Measurements from ENCODE around the gene PPP3CA.

The PPP3CA gene

DNA sequence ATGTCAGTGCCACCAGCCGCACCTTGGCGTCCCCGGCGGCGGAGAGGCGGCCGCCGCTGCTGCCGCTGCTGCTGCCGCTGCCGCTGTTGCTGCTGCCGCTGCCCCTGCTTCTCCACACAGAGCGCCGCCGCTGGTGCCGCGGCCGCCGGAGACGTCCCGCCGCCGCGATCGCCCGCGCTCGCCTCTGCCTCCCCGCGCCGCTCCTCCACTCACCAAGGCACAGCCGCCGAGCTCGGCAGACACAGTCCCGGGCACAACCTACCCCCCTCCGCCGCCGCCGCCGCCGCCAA lies at the start of gene PPP3CA:
TSS of gene PPP3CA (minus strand) at position 260 of the 290 bp plus-strand sequence.
- DNase-seq (ENCODE audit: low read depth) = no peak

DNA sequence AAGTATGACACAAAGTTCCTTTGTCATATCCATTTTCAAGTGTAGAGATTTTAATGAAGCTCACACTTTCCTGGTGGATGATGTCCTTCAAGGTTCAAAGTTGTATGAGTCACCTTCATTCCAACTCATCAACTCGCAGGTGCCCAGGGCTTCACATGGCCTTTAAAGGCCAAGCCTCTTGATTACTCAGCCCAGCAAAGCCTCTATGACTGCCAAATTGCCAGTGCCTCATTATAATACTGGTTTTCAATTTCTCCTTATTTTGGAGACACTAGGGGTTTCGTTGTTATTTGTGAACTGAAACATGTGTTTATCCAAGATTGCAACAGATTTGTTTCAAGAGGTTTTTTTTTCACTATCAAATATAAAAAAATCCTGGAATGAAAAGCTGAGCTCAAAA lies 45.9 kb upstream of the PPP3CA start:
- DNase-seq (ENCODE audit: low read depth) = peak; percentile 19

DNA sequence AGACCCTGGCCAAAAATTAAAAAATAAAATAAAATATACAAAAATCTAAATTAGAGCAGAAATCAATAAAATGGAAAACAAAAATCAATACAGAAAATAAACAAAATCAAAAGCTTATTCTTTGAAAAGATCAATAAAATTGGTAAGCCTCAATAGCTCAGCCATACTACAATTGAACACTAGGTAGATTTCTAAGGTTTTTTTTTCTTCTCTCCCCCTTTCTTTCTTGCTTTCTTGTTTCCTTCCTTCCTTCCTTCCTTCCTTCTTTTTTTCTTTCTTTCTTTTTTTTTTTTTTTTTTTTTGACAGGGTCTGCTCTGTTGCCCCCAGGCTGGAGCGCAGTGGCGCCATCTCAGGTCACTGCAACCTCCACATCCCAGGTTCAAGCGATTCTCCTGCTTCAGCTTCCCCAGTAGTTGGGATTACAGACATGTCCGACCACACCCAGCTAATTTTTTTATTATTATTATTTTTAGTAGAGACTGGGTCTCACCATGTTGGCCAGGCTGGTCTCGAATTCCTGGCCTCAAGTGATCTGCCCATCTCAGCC lies 23.4 kb upstream of the PPP3CA start:
- DNase-seq (ENCODE audit: low read depth) = no peak

DNA sequence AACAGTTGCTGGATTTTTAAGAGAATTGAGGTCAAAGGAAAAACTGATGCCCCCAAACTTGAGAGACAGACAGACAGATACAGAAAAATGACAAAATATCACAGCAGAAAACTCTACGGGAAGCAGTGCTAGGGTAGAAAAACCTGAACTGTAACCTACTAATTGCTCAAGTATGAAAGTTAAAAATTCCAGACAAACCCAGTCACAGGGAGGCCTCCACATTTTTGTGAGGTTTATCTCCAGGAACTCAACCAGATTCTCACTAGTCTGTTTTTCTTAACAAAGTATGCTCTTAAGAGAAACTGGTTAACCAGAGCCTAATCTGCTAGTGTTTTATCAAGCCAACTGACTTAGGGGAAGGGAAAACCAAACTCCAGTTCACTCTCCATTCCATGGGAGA lies 19.9 kb upstream of the PPP3CA start:
- DNase-seq (ENCODE audit: low read depth) = peak; percentile 89

DNA sequence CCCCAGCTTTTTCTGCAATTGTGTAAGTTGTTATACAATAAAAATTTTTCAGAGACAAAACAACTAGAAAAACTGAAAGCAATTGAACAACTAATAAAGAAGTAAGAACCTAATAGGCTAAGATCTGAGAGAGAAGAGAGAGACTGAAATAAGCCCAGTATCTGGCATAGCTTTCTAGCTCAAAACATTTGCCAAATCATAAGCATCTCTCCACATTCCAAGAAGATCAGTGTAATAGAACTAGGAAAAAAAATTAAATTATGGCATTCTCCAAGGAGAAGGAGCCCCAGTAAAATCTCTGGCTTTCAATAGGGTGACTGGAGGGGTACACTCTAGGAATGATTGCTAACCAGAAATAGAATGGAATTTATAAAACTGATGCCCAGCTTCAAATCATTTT lies 19.0 kb upstream of the PPP3CA start:
- DNase-seq (ENCODE audit: low read depth) = no peak

DNA sequence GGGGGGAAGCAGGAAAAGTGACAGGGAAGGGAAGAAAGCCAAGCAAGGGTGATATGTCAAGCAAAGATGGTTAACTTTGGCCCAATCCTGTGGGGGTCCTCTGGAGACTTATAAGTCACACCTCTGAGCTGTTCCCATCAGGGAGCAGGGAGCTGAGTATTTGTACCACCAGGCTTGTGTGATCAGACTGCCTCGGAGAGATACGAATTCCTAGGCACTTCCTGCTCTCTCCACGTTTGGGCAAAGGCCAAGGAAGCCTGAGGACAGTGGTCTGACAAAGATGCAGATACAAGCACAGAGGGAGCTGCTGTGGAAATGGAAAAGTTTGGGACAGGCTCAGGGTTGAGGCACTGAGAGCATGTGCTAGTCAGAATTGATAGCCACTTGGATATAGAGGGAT lies 10.4 kb upstream of the PPP3CA start:
- DNase-seq (ENCODE audit: low read depth) = no peak

DNA sequence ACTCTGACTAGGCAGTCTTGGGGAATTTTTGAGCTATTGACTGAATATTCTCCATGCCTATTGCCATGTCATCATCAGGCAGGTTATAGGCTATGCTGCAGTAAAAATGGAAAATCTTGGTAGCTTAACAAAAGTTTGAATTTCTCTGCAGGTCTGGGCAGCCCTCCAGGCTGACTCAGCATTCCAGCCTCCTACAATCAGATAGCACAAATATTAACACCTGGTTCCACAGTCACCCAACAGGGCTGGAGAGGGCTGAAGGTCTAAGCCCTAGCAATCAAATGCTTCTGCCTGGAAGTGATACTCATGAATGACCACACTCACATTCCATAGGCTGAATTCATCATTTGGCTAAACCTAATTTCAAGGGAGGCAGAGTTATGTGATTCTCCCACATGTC lies 9.6 kb upstream of the PPP3CA start:
- DNase-seq (ENCODE audit: low read depth) = peak; percentile 97

DNA sequence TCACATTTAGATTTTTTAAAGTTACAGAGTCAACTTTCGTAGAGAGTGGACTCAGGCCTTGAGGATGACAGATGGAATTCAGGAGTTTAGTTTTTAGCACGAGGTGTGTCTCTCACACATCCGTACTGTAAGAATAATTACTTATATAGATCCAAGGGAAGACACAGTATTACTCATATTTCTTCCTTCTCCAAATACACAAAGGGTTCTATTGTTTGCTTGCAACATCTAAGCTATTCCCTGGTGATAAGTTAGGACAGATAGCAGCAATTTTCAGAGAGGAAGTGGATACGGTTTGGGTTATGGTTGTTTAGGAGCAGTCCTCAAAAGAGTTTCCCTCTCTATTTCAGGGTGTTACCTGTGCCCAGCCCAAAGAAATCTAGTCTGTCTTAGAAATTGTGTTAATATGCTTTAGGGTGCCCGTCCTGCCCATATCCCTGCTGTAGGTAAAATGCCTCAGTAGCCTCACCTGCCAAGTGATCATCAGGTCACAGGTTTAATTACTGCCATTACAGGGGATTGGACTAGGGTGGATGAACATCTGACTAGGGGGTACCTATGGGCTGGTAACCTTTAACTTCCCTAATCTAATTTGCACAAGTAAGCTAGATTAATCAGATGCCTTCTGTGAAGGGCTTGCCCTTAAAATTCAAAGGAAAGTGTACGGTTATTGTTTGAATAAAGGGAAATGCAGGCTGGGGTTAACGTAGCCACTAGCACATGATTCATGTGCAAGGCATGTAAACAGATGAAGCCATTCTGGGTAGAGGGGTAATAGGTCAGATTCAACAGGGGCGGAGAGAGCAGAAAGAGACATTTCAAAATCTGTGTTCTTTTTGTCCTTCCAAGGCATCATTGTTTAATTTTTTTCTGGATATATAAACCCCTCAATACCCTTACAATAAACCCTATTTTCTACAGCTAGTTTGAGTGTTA lies 8.7 kb upstream of the PPP3CA start:
- DNase-seq (ENCODE audit: low read depth) = peak; percentile 86

DNA sequence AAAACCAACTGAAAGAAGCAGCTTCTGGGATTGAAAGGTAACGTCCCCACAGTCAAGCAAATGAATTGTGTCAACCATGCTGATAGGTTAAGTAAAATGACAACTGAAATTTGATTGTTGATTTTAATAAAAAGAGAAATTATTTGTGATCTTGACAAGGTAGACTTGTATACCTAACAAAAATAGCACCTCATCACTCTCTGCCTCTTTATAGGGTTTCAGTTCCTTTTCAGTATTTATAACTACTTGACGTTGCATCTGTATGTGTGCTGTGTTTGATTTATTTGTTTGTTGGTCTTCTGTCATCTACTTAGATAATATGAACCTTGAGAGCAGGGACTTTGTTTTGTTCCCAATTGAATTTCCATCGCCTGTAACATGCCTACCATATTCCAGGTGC lies 7.9 kb upstream of the PPP3CA start:
- no peak for DNase-seq (ENCODE audit: low read depth)

DNA sequence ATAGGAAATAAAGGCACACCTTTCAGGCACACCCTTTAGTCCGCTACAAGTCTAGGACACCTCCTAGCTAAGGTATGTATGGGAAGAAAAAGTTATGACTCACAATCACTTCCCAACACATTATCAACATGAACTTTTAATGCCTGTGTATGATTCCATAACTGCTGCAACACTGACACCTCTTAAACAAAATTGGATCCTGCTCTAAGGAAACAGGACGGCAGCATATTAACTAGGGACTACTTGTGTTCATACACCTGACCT lies 2.4 kb upstream of the PPP3CA start:
- DNase-seq (ENCODE audit: low read depth) = no peak

DNA sequence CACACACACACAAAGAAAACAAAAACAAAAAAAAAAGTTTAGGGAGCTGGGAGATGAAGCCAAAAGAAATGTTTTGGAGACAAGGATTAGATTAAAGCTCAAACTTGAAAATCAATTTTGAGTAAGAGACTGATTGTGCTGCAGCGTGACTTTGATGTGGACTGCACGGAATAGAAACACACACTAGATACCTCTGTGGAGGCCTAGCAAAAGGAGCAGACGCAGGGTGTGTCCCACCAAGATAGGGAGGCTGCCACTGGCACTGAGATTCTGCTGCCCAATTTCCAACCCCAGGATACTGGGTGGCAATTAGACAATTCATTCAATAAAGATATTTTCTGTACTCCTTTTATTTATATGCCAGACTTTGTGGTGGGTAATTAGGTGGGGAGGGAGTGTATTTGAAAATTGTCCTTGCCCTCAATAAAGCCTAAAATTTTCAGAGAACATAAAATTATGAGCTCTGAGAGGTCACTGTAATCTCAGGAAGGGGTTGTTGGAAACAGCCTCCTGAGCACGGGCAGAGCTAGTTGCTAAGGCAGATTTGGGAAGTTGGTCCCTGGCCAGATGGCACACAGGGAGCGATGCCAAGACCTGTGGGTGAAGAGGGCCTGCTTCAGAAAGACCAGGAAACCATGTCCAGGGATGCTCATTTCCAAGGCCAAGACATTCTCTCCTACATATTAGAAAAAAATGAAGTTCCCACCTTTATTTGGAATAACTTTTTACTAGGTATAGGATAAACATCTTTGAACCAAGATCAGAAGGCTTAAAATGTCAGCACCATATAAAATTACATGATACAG lies 1.9 kb upstream of the PPP3CA start:
- no peak for DNase-seq (ENCODE audit: low read depth)

DNA sequence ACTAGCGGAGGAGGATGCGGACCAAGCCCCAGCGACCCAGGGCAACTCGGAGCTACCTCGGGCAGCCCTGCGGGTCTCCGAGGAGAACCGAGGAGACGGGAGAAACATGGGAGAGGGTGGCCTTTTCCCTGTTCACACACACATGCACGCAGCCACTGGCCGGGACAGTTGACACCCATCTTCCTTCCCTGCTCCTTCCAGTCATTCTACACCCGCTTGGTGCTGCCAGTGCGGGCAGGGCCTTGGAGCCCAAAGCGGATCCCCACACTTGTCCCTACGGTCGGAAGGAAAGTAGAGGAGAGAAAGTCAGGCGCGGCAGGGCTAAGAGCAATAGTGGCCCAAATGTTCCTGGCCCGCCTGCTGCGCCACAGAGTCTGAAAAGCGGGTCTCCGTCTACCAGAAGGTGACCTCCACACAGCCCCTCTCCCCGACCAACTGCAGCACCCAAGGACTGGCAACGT lies 1.1 kb upstream of the PPP3CA start:
- DNase-seq (ENCODE audit: low read depth) = no peak

DNA sequence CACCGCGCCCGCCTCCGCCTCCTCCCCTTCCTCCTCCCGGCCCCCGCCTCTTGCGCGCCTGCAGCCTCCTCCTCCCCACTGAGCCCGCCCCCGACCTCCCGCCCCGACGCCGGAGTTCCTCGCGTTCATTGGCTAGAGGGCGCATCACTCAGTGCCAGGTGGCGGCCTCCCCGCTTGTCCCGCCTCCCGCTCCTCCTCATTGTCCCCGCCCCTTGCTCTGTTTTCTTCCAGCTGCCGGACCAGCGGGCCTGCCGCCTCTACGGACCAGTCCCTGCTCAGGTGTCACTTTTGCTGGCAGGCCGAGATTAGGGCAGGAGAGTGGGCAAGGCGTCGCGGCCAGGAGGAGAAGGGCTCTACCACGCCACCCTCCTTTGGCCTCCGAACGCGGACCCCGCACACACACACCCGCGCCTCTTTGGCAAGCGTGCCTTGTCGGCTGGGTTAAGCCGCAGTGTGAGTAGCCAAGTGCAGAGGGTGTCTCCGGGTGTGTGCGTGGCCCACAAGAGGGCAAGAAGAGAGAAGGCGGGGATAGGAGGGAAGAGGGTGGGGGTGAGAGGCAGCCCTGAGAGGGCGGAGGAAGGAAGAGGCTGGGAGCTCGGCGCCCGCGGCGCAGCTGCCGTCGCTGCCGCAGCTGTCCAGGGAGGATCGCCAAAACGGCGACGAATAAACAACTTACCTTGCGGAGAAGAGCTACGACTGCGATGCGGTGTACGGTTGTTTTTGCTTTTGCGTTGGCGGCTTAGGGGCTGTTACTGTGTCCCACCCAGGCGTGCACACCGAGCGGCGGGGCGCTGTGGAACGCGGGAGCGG lies 436 bp upstream of the PPP3CA start:
- DNase-seq (ENCODE audit: low read depth) = peak; percentile 78

DNA sequence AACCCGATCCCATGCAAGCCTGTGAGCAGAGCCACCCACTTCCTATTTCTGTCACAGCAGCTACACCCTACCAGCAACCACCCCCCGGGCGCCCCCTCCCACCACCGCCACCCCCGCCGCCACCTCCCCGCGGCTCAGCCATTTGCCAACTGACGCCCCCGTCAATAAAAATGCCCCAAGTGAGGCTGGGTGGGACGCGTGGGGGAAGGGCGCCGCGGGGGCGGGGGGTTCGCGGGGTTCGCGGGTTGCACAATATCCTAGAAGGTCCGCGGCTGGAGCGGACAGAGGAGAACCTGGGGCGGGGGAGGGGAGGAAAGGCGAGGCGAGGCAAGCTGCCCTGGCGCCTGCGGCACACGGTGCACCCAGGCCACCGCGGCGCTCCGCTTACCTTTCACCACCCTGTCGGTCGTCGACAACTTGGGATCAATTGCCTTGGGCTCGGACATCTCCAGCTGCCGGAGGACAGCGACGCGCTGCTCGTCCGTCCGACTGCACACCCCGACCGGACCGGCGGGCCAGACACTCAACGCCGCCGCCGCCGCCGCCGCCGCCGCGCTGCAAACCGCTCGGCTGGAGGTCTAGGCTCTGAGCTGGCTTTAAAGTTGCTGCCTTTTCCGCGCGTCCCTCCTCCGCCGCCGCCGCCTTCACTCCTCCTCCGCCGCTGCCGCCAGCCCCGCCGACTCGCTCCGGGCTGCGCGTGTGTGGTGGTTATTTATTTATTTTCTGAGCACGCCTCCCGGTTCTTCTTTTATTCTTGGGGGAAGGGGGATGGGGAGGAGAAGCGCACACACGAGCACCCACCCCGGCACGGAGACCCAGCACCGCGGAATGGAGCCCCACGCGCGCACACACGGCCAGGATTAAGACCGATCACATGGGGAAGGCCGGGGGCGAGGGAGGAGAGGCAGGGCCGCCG lies 717 bp downstream of the PPP3CA start:
- DNase-seq (ENCODE audit: low read depth) = no peak

DNA sequence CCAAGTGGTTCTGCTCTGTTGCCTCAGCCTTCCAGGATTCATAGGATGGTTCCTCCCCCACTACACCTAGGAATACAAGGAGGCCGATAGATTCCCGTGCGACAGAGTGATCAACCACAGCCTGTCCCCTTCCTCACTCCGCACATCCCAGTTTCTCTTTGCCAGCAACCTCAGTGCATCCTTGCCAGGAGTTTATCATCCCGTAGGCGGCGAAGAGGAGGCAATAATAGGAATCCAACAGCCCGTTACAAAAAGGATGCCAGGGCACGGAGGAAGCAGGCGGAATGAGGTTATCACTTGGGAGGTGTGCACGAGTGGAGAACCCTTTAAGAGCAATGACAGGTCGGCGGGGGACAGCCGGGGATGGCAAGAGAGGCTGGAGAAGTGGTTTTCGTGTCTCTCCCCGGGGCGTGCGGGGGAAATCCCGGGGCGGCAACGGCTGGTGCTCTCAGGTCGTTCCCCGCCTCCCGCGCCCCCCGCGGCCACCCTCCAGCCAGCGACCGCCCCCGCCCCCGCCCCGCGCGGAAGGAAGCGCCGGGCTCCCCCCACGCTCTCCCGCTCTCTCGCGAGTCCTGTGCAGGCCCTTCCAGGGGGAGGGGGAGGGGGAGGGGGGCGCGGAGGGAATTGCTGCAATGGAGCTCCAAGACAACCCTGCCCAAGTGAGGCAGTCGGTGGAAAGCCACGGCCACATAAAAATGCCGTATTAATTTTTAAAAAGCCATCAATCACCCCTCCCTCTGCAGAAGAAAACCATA lies 1.6 kb downstream of the PPP3CA start:
- DNase-seq (ENCODE audit: low read depth) = no peak

DNA sequence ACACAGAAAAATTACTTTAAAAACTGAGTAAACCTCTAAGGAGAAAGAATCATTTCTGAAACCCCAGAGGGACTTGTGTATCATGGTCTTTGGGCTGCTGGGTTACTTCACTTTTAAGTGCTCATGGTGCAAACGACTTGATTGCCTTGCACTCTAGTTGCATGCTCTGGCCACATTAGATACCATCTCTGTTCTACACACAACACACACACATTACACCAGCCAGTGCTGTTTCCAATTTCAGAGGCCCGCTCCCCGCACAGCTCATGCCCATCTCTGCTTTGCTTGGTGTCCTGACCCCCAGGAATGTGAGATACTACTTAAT lies 2.1 kb downstream of the PPP3CA start:
- no peak for DNase-seq (ENCODE audit: low read depth)

DNA sequence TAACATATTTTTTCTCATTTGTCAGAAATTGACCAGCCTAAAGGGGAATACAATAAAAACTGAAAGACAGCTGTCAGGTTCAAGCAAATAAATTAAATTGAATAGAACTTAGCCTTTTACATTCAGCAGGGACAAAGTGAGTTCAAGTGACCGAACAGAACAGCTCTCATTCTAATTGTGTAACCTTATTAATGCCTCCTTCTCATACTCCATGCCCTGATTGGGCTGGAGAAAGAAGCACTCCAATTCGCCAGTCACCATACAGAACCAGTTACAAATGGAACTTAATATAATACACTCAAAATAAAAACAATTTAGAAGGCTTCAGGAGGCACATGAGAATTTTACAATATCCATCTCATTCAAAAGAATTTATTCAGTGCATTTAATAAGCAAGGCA lies 8.0 kb downstream of the PPP3CA start:
- DNase-seq (ENCODE audit: low read depth) = no peak

DNA sequence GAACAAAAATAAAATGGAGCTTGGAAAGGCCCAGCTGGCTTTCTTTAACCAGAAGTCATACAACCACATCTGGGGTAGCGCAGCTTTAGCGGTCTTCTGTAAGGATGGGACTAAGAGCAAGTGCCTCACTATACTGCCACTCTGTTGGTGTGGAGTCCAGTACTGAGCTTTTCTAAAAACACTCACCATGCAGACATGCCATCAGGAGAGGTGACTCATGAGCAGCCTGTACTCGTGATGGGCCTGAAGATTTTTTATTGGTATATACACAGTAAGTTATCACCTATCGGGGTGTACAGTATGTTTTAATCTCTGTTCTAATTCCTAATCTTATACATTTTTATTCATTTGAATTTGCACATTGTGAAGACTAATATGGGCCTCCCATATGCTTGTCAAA lies 9.6 kb downstream of the PPP3CA start:
- DNase-seq (ENCODE audit: low read depth) = no peak

DNA sequence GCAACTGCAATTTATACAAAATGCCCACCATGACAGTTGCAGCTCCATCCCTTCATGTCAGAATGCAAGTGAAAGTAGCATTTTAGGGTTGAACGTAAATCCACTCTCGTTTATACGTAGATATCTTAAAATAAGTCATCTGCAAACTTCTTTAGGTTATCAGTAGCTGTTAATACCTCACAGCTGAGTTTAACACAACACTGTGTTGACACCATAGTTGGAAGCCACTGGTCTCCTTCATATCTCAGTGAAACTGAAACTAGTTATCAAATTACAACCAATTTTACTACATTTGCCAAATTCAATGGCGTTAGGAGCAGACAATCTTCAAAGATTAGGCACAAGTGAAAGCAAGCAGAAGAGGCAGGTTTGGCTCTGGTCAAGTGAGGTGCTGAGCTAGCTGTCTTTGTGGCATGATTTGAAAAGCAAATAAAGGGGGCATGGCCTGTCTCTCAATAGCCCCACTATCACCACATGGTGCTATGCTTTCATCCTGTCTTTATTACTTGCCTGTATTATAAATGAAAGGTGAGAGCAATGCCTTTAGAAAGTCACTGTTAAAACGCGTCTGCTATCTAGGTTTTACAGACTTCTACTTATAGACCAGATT lies 12.3 kb downstream of the PPP3CA start:
- DNase-seq (ENCODE audit: low read depth) = no peak

DNA sequence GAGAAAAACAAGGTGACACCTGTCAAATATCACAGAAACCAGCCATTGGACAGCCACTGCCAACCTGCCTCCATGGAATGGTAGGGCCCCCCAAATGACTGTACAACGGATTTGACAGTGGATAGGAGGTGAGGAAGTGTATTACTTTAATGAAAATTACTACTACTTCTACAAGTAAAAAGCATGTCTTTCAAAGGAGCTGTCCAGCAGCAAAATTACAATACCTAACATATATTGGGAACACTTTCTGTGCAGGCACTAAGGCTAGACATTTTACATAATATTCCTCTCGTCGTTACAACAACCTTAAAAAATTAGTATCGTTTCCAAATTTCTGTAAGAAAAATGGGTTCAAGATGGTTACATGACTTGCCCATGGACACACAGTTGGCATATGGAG lies 14.9 kb downstream of the PPP3CA start:
- no peak for DNase-seq (ENCODE audit: low read depth)
